Measurements from ENCODE around the gene ALK.
"Not testable (repeated sequence)": the region's sequence is repeated elsewhere in the genome, so short reads cannot be mapped to it uniquely, and the experiment has no call there.

ALK gene

DNA sequence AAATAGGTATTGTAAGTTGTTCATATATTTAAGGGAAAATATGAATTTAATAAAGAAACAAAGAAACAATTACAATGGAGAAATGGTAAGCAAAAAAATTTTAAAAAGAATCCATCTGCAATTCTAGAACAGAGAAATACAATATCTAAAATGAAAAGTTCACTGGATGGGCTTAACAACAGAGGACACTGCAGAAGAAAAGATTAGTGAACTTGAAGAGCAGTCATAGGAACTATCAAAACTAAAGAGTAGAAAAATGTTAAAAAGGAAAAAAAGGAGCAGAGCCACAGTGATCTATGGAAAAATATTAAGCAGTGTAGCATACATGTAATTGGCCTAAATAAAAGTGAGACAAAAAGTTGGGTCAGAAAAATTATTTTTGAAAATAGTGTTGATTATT lies 83.5 kb downstream of the ALK start:
- no peak for DNase-seq

DNA sequence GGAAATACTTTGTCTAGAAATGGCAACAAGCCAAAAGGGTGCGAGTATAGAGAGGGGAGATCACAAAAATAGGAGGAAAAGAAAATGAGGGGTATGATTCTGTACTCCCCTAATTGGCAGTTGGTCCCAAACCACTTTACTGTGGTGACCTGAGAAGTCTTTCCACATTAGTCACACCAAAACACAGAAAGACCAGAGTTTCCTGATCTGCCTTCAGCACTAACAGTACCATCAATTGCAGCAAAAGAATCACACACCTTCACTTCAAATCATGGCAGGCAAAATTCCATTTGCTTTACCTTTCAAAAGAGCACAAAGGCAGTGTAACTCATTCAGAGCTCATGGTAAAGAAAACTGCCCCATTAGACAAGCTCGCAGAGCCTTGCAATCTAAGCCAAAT lies 86.8 kb downstream of the ALK start:
- DNase-seq = no peak

GRCh38 chr2:29834036-29834540 lies 87.3 kb downstream of the ALK start:
- DNase-seq = no peak

GRCh38 chr2:29831560-29831959 lies 89.8 kb downstream of the ALK start:
- no peak for DNase-seq

DNA sequence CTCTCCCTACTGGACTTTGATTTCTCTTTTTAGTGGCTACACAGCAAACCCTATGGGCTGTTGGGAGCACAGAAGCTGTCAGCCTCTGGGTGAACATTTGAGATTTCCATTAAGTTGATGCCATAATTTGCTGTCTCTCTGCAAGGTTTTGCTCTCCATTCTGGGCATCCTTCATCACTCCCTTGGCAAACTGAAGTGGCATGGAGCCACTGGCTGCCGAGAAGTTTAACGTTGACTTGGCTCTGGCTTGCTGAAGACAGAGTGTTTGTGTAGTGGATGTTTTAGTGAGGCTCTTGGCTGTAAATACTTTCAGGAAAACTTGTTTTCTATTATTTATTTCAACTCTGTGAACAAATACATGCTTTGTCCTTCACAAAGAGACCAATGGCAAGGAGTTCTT lies 91.5 kb downstream of the ALK start:
- no peak for DNase-seq

DNA sequence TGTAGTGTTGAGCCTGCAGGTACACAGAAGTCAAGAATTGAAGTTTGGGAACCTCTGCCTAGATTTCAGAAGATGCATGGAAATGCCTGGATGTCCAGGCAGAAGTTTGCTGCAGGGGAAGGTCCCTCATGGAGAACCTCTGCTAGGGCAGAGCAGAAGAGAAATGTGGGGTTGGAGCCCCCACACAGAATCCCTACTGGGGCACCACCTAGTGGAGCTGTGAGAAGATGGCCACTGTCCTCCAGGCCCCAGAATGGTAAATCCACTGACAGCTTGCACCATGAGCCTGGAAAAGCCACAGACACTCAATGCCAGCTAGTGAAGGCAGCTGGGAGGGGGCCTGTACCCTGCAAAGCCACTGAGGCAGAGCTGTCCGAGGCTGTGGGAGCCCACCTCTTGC lies 97.2 kb downstream of the ALK start:
- not testable (repeated sequence) for DNase-seq

GRCh38 chr2:29821591-29821990 lies 99.8 kb downstream of the ALK start:
- no peak for DNase-seq

- no peak for DNase-seq
These were observed 101.8 kb downstream of the ALK start for GRCh38 chr2:29819570-29819969.

GRCh38 chr2:29817801-29818680 lies 103.3 kb downstream of the ALK start:
- DNase-seq = no peak

- no peak for DNase-seq
These were observed 104.1 kb downstream of the ALK start for GRCh38 chr2:29817299-29817698.

GRCh38 chr2:29816651-29817050 lies 104.7 kb downstream of the ALK start:
- DNase-seq = no peak

DNA sequence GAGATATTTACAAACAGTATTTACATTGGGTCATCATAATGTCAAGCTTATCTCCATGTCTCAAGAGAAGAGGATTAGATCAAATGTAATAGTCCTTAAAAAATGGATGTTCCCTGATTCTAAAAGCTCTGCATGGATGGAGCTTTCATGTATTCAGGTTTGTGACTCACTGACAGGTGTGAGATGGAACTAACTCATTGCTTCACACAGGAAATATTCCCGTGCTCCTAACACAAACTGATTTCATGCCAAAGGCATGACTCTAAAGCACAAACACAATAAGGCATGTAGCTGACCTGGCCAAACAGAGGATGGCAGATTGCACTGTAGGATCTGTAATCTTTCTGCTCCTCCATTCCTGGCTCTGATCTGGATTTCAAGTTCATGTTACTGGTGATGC lies 110.0 kb downstream of the ALK start:
- no peak for DNase-seq

DNA sequence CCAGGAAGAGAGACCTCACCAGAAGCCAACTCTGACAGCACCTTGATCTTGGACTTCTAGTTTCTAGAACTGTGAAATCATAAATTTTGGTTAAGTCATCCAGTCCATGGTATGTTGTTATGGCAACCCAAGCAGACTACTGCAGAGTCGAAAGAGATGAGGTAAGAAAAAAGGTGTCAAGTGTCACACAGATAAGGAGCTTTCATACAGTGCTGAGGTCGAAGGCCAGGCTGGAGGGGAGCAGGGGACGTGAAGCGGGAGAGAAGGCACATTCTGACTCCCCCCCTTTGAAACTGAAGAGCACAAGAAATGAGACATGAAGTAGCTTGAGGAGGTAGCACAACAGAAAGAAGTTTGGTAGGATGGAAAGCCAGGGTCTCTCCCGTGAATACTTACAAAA lies 110.4 kb downstream of the ALK start:
- no peak for DNase-seq

GRCh38 chr2:29808321-29808720 lies 113.1 kb downstream of the ALK start:
- no peak for DNase-seq

GRCh38 chr2:29807082-29807481 lies 114.3 kb downstream of the ALK start:
- no peak for DNase-seq

- no peak for DNase-seq
These were observed 114.9 kb downstream of the ALK start for GRCh38 chr2:29806461-29806860.

DNA sequence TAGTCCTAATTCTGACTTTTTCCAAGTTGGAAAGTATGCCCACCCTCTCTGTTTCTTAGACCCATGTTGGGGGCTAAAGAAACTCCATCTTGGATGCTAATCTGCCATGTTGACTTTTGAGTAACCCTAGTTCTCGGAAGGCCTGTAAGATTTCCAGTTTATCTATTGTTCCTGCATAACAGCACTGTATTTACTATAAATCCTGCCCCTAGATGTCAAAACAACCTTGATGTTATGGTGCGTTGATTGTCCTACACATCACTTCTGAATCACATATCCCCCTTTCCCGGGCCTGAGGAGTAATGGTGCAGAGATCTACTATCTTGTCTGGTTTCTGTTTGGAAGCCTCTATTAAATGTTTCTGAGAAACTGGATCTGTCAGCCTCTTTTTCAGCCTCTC lies 116.7 kb downstream of the ALK start:
- DNase-seq = no peak

DNA sequence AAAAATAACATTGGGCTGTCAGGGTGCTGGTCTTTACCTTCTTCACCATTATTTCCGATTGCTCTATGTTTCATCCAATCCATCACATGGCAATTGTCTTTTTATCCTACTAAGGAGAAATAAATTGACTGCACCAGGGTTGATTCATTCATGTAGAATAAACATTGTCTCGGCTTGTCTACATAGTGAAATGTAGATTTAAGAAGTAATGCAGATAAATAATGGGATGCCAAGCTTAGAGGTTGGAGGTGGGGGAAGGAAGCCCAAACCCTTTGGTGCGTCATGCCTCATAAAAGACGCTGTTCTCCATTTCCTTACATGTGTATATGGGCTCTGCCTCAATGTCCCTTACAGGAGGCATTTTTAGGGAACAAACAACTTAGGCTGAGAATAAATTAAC lies 117.8 kb downstream of the ALK start:
- DNase-seq = no peak

GRCh38 chr2:29802986-29803385 lies 118.4 kb downstream of the ALK start:
- DNase-seq = no peak

DNA sequence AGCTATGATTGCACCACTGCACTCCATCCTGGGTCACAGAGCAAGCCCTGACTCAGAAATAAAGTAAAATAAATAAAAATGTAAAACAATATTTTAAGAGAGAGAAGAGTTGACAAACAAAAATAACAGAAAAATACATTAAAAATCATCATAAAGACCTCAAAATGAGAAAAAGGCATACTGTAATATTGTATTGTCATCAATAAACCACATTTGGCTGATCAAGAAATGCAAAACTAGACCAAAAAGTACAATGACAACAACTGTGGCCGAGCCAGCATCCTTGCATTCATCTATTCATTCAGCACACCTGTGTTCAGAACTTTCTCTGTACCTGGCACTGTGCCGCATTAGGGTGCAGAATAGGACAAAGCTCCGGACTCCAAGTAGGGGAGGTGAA lies 121.8 kb downstream of the ALK start:
- no peak for DNase-seq

DNA sequence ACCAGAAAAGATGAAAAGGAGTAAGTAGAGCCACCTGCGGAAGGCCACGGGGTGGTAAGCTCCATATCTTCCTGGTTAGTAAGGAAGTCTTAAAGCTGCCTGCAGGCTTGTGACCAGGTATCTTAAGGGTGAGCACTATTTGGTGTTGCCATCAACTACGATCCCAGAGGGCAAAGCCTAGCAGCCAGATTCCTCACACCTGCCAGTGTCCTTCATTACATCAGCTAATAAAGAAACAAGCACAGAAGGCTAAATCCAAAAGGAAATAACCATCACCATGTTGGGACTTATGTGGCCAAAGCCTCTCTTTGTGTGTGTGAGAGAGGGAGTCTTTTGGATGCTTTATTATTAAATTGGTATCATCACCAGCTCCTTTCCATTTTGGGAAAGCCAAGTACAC lies 123.5 kb downstream of the ALK start:
- no peak for DNase-seq

GRCh38 chr2:29796446-29796845 lies 124.9 kb downstream of the ALK start:
- no peak for DNase-seq

DNA sequence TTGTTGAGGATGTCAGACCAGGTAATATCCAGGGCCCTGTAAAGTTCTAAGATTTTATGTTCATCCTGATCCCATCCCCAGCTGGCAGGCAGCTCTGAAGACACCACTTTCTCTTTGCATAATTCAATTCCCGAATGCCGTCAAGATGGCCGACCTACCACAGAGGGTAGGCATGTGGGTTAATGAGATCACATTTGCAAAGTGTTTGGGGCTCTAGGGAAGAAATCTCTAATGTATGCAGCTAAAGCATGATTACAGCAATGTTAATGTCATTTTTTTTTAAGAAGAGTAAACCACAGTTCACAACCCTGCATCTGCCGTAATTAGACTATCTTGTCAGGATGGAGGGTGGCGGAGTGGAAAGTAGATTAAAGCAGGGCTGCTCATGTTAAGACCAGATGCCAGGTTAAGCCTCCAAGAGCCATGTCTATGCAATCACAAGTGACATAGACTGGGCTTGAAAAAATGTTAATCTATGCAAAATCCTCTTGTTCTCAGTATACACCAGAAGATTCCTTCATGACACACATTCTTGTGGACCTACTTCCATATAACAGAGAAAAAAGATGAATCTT lies 131.4 kb downstream of the ALK start:
- DNase-seq = no peak
